ENCODE measurements around the gene RIMBP2.

DNA sequence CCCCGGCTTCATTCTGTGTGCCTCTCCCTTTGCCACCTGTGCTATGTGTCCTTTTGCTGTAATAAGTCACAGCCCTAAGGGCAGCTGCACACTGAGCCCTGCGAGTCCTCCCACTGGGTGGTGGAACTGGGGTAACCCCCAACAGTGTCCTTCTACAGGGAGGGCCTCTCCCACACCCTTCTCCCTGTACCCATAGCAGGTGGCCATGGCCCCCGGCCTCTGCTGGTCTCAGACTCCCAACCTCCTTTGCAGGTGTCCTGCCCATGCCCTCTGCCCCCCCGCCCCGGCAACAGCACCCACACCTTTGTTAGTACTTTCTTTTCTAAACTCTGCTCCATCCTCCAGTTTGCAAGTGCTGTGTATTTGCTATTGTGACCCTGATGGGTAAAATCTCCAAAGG, 206.6 kb downstream of the RIMBP2 start:
- TF ChIP-seq CTCF (IDR thresholded peaks at IDR 0.05) (no peak), ZFX (IDR thresholded peaks at IDR 0.05; ENCODE audit: borderline replicate concordance) (no peak)
